NCI-H2107 treated with DMSO at 0.1 percent for 48 hours (cell line): ENCODE measurements around the gene ADRB1.

Experiments used
- DNase-seq: peaks from one replicate; lab custom pipeline; 2025; ENCODE audit not compliant: unreplicated experiment; lab: John Stamatoyannopoulos, UW

ADRB1 gene

DNA sequence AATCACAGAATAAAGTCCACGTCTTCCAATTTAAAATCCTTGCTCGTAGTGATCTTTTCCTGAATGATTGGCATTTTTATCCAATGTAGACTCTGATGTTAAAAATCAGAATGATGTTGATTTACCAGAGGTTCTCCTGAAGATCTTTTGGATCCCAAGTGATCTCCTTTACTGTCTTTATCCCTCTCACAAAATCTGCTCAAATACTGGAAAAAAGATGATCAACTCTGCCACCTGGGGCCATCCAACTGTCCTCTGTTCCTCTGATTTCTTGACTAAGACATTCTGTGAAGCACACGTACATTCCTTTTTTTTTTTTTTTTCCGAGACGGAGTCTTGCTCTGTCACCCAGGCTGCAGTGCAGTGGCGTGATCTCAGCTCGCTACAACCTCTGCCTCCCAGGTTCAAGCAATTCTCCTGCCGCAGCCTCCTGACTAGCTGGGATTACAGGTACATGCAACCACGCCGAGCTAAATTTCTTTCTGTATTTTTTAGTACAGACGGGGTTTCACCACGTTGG is 18.0 kb upstream of the ADRB1 start:
- no peak for DNase-seq

DNA sequence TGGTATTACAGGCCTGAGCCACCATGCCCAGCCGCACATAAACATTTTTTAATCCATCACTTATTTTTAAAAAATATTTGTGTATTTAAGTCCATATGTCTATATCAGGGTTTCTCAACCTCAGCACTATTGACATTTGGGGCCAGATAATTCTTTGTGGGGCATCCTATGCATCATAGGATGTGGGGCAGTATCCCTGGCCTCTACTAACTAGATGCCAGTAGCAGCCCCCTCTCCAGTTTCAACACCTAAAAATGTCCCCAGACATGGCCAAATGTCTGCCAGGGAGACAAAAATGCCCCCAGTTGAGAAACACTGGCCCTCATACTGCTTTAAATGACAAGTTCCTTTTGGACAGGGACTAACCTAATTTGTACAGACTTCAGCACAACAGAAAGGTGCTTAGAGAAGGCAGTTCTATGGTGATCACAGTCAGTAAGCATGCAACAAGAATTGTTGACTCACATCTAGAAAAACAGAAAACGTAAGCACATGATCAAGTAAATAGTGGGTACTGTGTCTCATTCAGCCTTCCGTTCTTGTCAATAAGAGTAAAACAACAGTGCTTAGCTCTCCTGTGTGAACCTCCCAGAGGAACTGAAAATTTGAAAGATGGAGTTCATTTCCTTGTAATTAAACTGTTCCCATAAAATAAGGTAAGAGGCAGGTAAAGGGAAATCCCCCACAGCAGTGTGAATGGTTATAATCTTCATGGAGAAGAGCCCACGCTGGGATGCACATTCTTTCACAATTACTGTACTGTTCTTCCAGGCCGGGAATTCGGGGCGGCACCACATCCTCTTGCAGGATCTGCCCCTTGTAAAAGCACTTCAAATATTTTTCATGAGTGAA is 17.3 kb upstream of the ADRB1 start:
- no peak for DNase-seq

GRCh38 chr10:114027041-114027394 is 16.6 kb upstream of the ADRB1 start:
- DNase-seq = no peak

DNA sequence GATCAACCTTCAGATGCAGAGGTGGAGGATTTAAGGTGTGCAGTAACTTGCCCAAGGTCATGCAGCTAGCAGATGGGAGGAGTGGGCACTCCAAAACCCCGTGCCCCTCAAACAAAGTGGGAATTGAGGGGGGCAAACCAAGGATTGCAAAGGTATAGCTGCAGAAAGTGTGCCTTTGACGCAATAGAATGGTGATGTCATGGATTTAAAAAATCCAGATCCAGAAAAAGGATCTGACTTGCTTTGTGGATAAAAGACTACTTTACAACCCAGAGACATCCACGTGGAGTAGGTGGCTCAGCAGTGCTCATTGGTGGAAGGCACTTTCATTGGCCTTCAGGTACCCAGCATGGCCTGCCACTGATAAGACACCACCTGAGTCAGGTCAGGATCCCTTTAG is 15.7 kb upstream of the ADRB1 start:
- DNase-seq = no peak

DNA sequence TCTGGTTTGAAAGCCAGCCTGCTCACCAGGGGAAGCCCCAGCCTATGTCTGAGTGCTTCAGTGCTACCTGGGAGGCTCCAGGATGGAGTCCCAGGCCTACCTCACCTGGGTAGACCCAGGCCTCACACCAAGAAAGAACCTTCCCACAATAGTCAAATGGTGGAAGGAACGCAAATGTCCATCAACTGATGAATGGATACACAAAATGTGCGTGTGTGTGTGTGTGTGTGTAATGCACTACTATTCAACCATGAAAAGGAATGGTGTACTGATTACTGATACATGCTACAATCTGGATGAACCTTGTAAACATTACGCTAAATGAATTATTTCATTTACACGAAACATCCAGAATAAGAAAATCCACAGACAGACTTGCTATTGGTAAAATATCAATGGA is 15.2 kb upstream of the ADRB1 start:
- DNase-seq = no peak

DNA sequence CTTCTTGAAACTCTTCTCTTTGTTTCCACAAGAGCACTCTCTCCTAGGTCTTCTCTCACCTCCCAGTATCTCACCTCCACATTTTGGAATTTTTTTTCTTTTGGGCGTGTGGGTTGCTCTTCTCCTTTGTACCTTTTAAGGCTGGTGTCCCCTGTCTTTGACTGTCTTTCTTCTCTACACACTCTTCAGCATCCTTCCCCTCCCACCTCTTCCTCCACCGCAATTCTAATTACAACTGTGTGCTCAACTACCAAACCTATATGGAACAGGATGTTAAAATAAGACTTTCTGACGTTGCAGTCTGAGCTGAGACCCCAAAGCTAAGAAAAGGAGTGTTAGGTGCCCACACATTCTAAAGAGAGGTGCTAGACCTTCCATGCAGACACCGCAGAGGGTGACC is 14.0 kb upstream of the ADRB1 start:
- DNase-seq = no peak

DNA sequence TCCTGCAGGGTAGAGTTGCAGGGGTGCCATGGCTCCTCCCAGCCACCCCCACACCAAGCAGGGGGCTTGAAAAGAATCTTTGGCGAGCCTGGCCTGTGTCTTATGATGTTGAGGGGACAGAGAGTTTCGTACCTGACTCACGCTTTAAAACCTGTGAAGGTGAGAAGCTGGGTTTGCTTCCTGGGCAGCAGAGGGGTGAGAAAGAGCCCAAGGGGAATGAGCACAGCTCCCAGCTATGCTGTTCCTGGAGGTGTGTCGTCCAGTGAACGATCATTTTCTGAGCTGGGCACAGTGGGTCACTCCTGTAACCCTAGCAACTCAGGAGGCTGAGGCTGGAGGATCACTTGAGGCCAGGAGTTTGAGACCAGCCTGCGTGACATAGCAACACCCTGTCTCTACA is 13.5 kb upstream of the ADRB1 start:
- no peak for DNase-seq

- DNase-seq = no peak
Measured at GRCh38 chr10:114031073-114031972, 12.3 kb upstream of the ADRB1 start.

DNA sequence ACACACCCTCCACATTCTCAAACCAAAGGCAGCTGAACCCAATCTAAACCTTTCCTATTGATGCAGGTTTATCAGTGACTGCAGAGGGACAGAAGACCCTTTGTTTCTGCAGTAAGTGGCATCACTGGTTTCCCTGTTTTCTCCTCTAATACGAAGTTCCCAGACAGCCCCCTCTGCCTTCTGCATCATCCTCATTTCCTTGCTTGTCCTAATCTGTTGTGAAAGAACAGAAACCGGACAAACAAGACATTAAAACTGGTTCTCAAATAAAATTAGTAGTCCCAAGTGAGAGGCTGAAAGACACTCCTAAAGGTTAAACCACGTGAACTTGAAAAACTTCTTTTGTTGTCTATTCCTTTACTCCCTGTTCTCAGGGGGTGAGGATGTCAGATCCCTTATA is 10.1 kb upstream of the ADRB1 start:
- no peak for DNase-seq

DNA sequence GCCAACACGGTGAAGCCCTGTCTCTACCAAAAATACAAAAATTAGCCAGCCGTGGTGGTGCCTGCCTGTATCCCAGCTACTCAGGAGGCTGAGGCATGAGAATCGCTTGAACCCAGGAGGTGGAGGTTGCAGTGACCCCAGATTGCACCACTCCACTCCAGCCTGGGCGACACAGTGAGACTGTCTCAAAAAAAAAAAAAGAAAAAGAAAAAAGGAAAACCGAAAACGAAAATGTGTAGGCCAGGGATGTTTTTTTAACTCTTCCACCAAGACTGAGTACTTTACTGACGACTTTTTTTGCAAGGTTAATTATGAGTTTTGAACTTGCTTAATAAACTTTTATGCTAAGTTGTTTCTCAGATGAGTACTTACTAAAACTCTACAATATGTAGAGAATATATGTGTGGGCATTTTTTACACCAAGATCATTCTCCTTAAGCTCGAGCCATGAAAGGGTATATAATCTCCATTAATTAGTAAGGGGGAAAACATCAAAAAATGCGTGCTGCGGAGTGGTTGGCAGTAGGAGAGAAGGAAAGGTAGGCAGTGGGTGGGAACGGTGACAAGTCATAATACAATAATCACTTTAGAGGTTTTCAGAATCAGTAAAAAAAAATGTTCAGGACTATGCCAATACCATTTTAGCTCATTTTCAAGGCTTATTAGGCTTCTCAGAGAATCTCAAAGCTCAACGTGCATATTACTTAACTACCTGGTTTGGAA is 8.6 kb upstream of the ADRB1 start:
- DNase-seq = no peak

- DNase-seq = no peak
Measured at GRCh38 chr10:114035791-114036190, 7.9 kb upstream of the ADRB1 start.

DNA sequence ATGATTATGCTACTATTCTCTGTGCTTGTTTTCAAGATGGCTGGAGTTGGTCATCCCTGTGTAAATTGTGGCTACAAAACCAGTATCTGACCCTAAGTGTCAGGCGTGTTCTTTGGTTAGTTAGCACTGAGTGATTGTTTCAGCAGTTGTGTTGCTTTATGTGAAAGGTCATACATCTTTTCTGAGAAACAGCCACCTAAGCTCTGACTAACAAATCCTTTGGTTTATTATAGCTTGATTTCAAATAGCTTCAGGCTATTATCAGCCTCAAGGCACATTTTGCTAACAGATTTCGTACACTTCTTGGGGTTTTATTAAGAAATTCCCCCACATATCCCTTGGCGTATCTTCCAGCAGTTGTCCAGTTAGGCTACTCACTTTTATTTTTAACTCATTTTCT is 4.8 kb upstream of the ADRB1 start:
- DNase-seq = no peak

- DNase-seq = no peak
Measured at GRCh38 chr10:114041166-114041565, 2.5 kb upstream of the ADRB1 start.

- no peak for DNase-seq
Measured at GRCh38 chr10:114042895-114043531, 653 bp upstream of the ADRB1 start.

GRCh38 chr10:114044247-114045135 is 825 bp downstream of the ADRB1 start:
- no peak for DNase-seq

DNA sequence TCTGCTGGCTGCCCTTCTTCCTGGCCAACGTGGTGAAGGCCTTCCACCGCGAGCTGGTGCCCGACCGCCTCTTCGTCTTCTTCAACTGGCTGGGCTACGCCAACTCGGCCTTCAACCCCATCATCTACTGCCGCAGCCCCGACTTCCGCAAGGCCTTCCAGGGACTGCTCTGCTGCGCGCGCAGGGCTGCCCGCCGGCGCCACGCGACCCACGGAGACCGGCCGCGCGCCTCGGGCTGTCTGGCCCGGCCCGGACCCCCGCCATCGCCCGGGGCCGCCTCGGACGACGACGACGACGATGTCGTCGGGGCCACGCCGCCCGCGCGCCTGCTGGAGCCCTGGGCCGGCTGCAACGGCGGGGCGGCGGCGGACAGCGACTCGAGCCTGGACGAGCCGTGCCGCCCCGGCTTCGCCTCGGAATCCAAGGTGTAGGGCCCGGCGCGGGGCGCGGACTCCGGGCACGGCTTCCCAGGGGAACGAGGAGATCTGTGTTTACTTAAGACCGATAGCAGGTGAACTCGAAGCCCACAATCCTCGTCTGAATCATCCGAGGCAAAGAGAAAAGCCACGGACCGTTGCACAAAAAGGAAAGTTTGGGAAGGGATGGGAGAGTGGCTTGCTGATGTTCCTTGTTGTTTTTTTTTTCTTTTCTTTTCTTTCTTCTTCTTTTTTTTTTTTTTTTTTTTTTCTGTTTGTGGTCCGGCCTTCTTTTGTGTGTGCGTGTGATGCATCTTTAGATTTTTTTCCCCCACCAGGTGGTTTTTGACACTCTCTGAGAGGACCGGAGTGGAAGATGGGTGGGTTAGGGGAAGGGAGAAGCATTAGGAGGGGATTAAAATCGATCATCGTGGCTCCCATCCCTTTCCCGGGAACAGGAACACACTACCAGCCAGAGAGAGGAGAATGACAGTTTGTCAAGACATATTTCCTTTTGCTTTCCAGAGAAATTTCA is 1.7 kb downstream of the ADRB1 start:
- no peak for DNase-seq

- no peak for DNase-seq
Measured at GRCh38 chr10:114046087-114046458, 2.4 kb downstream of the ADRB1 start.

GRCh38 chr10:114048472-114048871 is 4.8 kb downstream of the ADRB1 start:
- DNase-seq = no peak

- no peak for DNase-seq
Measured at GRCh38 chr10:114051714-114052113, 8.0 kb downstream of the ADRB1 start.
